B cell (primary cell): ENCODE measurements around the gene TMA7. TPM values are rescaled to one million over a fixed set of nuclear protein-coding genes. Genes with fewer than 3 reads are reported as not detected.

Experiments
- ATAC-seq: fragments of 200-7000 bp; cut with Tn5 transposase; one replicate; pipeline ENCODE4 v1.10.0; 2021; ENCODE audit warnings: low read depth, mild to moderate bottlenecking, moderate number of reproducible peaks, moderate library complexity
- CTCF ChIA-PET: fragments of 350-600 bp; sonication (Branson Sonifier 250); formaldehyde crosslinking; loops from one replicate; lab custom pipeline; 2021; ENCODE audit warnings: antibody characterized with exemption, inconsistent platforms; lab: Charles Lee
- POLR2A ChIA-PET: fragments of 350-600 bp; sonication (Branson Sonifier 250); formaldehyde crosslinking; loops from one replicate; lab custom pipeline; 2021; ENCODE audit warnings: antibody characterized with exemption; lab: Charles Lee
- DNase-seq: peaks from one replicate; pipeline ENCODE4 v3.0.0; 2013
- H2AFZ ChIP-seq: 2 replicates; pipeline ENCODE4 v1.6.1; 2012; ENCODE audit warnings: mild to moderate bottlenecking, low read depth, low read length; ENCODE audit not compliant: insufficient read depth, poor library complexity, severe bottlenecking
- H3K27ac ChIP-seq, 2 donors: 1 replicate in 1 of 2; 2 replicates in 1 of 2; pipeline ENCODE4 v1.5.1; 2012 to 2013; ENCODE audit warnings: low read length in 2 of 2, mild to moderate bottlenecking in 2 of 2, moderate library complexity in 1 of 2
- H3K27me3 ChIP-seq, 4 experiments: fragments of 200-600 bp in 1 of 4; sonication (generic) in 1 of 4; replicated peaks in 1 of 4; 1 replicate in 2 of 4; 2 replicates in 2 of 4; pipeline versions ENCODE4 v1.6.1 to v1.7.0; 2013 to 2016; ENCODE audit warnings: low read length in 3 of 4, mild to moderate bottlenecking in 2 of 4, mixed read lengths in 1 of 4, moderate library complexity in 1 of 4; ENCODE audit not compliant: insufficient read depth in 4 of 4, control insufficient read depth in 3 of 4; ENCODE audit errors: control extremely low read depth in 1 of 4
- H3K36me3 ChIP-seq, 2 experiments: replicated peaks in 1 of 2; 1 replicate in 1 of 2; 2 replicates in 1 of 2; pipeline versions ENCODE4 v1.6.1 to v1.7.1; 2013; ENCODE audit warnings: low read length in 1 of 2; ENCODE audit not compliant: insufficient read depth in 2 of 2, control insufficient read depth in 1 of 2; ENCODE audit errors: control extremely low read depth in 1 of 2, extremely low read depth in 1 of 2
- H3K4me1 ChIP-seq, 2 donors: fragments of 200-600 bp in 1 of 2; sonication (generic) in 1 of 2; 1 replicate in 1 of 2; 2 replicates in 1 of 2; pipeline versions ENCODE4 v1.5.1 to v1.6.1; 2013 to 2017; ENCODE audit warnings: low read length in 2 of 2; ENCODE audit not compliant: control insufficient read depth in 2 of 2, insufficient read depth in 2 of 2
- H3K4me2 ChIP-seq: replicated peaks from 2 replicates; pipeline ENCODE3; 2012; ENCODE audit warnings: mild to moderate bottlenecking, low read depth, low read length; ENCODE audit not compliant: poor library complexity, severe bottlenecking
- H3K4me3 ChIP-seq, 5 experiments: fragments of 200-600 bp in 1 of 5; sonication (generic) in 1 of 5; 1 replicate in 3 of 5; 2 replicates in 2 of 5; pipeline versions ENCODE4 v1.5.1 to v1.7.0; 2011 to 2016; ENCODE audit warnings: low read length in 4 of 5, mild to moderate bottlenecking in 4 of 5, low read depth in 2 of 5, control low read depth in 1 of 5, moderate library complexity in 1 of 5; ENCODE audit not compliant: insufficient read depth in 1 of 5; ENCODE audit errors: control extremely low read depth in 1 of 5, extremely low read depth in 1 of 5
- H3K79me2 ChIP-seq: fragments of 200-600 bp; sonication (generic); one replicate; pipeline ENCODE4 v1.6.0; 2016; ENCODE audit warnings: low read length; ENCODE audit not compliant: control insufficient read depth, insufficient read depth
- H3K9ac ChIP-seq: fragments of 200-600 bp; sonication (generic); 2 replicates; pipeline ENCODE4 v1.6.1; 2017; ENCODE audit warnings: mild to moderate bottlenecking, low read length, moderate library complexity
- H3K9me3 ChIP-seq, 3 donors: one replicate each; pipeline versions ENCODE4 v1.6.1 to v1.7.1; 2013; ENCODE audit warnings: low read length in 2 of 3; ENCODE audit not compliant: control insufficient read depth in 2 of 3, insufficient read depth in 1 of 3; ENCODE audit errors: control extremely low read depth in 1 of 3
- H4K20me1 ChIP-seq: 2 replicates; pipeline ENCODE4 v1.6.0; 2012; ENCODE audit warnings: mild to moderate bottlenecking, low read length; ENCODE audit not compliant: insufficient read depth, control insufficient read depth, poor library complexity, severe bottlenecking
- H3K27ac Mint-ChIP-seq: one replicate; pipeline ENCODE4 v1.8.0; 2021; ENCODE audit warnings: mixed read lengths
- H3K27me3 Mint-ChIP-seq: one replicate; pipeline ENCODE4 v1.8.0; 2021; ENCODE audit warnings: mixed read lengths
- H3K4me1 Mint-ChIP-seq: one replicate; pipeline ENCODE4 v1.8.0; 2021; ENCODE audit warnings: mixed read lengths
- H3K4me3 Mint-ChIP-seq: one replicate; pipeline ENCODE4 v1.8.0; 2021; ENCODE audit warnings: mixed read lengths
- H3K9me3 Mint-ChIP-seq: one replicate; pipeline ENCODE4 v1.8.0; 2022; ENCODE audit warnings: mixed read lengths; ENCODE audit not compliant: insufficient read depth
- CTCF ChIP-seq: fragments of 200-600 bp; IDR thresholded peaks from one replicate; pipeline ENCODE4 v1.8.0; 2022; ENCODE audit warnings: antibody characterized with exemption, mild to moderate bottlenecking
- EZH2 ChIP-seq: IDR thresholded peaks from 2 replicates; pipeline ENCODE4 v1.6.1; 2012; ENCODE audit warnings: borderline replicate concordance, low read depth, mild to moderate bottlenecking, moderate library complexity, low read length; ENCODE audit not compliant: insufficient read depth, poor library complexity, severe bottlenecking
- WGBS: methylation state at CpG from one replicate; pipeline ENCODE4 v1.1.5; 2013; ENCODE audit warnings: missing lambda C conversion rate; ENCODE audit not compliant: insufficient coverage; 5-methylcytosine and 5-hydroxymethylcytosine counted together
- intact Hi-C: fragments of 100-400 bp; cut with micrococcal nuclease; formaldehyde crosslinking; loops from one replicate; pipeline ENCODE4 v1.10.0; 2022
- polyA plus RNA-seq: library from polyadenylated mRNA; depleted of rRNA; stranded (reverse); fragments of >200 nt; gene quantifications from 2 replicates; pipeline ENCODE4 v1.2.3, GENCODE V29; 2012
- total RNA-seq, 2 donors: library from RNA; stranded (reverse); fragments of 120-200 nt in 1 of 2; gene quantifications; 1 replicate in 1 of 2; 2 replicates in 1 of 2; pipeline versions ENCODE4 v1.2.3 to v1.2.4, GENCODE V29; 2013 to 2022

TMA7 gene
- total and polyA plus RNA-seq, 2 donors (not counting 1 experiment from before 2014, with no cell fraction given), result 169 to 194 TPM

GRCh38 chr3:48407542-48408099 is 32.4 kb upstream of the TMA7 start:
- intact Hi-C loops, result no loop called here
- Histone ChIP-seq H4K20me1 (no peaks in the 10 kb centered on the region), H3K9ac (no peak overlapping the region), H3K79me2 (no peaks in the 10 kb centered on the region), H3K36me3 (no peaks in the 10 kb centered on the region), H3K27ac (no peak overlapping the region), H3K4me1 (no peaks in the 10 kb centered on the region), H2AFZ (no peak overlapping the region), H3K9me3 (no peaks in the 10 kb centered on the region), H3K4me2 (no peak overlapping the region), H3K4me3 (no peak overlapping the region), H3K27me3 (no peaks in the 10 kb centered on the region)
- H3K27me3 Mint-ChIP-seq, result no peaks in the 10 kb centered on the region
- no peaks in the 10 kb centered on the region for H3K4me1 Mint-ChIP-seq
- ChIA-PET CTCF (interaction anchor here (1.1 to 2.0 kb wide), 5 partner anchors 28 to 141 kb away, joined by 3 to 12 read pairs (median 6); no protein-coding TSS in a partner anchor), POLR2A (no interaction called here)
- ATAC-seq, result no peak
- no peaks in the 10 kb centered on the region for H3K9me3 Mint-ChIP-seq
- no peak overlapping the region for H3K27ac Mint-ChIP-seq
- no peak overlapping the region for H3K4me3 Mint-ChIP-seq
- no peak for DNase-seq
- TF ChIP-seq CTCF (no peak), EZH2 (no peak)
- WGBS, result 80% methylated on average over 5 of the region's 8 CpGs

GRCh38 chr3:48408823-48409281 is 31.2 kb upstream of the TMA7 start:
- no peaks in the 10 kb centered on the region for H3K4me1 ChIP-seq
- no peak for ATAC-seq
- no peak overlapping the region for H3K27ac ChIP-seq
- H4K20me1 ChIP-seq, result no peaks in the 10 kb centered on the region
- Mint-ChIP-seq H3K27me3 (no peaks in the 10 kb centered on the region), H3K4me3 (no peak overlapping the region), H3K27ac (no peak overlapping the region), H3K4me1 (no peaks in the 10 kb centered on the region), H3K9me3 (no peaks in the 10 kb centered on the region)
- no peak for TF ChIP-seq CTCF
- TF ChIP-seq EZH2, result no peak
- H3K4me2 ChIP-seq, result no peak overlapping the region
- intact Hi-C loops, result no loop called here
- H3K27me3 ChIP-seq, result no peaks in the 10 kb centered on the region
- H3K79me2 ChIP-seq, result no peaks in the 10 kb centered on the region
- ChIA-PET POLR2A (no interaction called here), CTCF (interaction anchor here (0.9 to 1.8 kb wide), 3 partner anchors 8 to 107 kb away, joined by 3 to 12 read pairs (median 7); no protein-coding TSS in a partner anchor)
- H3K4me3 ChIP-seq, result no peak overlapping the region
- no peak overlapping the region for H2AFZ ChIP-seq
- WGBS, result 81% methylated on average over 4 of the region's 4 CpGs
- no peak for DNase-seq
- no peak overlapping the region for H3K9ac ChIP-seq
- no peaks in the 10 kb centered on the region for H3K36me3 ChIP-seq
- no peaks in the 10 kb centered on the region for H3K9me3 ChIP-seq
